Endothelial cell (in vitro differentiated cells): ENCODE measurements around the gene CRB2. TPM values are rescaled to one million over a fixed set of nuclear protein-coding genes. Genes with fewer than 3 reads are reported as not detected.

Source experiments
- DNase-seq: peaks from one replicate; pipeline ENCODE4 v3.0.0; 2021; ENCODE audit warnings: low spot score
- H3K27ac Mint-ChIP-seq: one replicate; pipeline ENCODE4 v1.8.0; 2021; ENCODE audit warnings: mixed read lengths, inconsistent platforms; ENCODE audit not compliant: unreplicated experiment
- H3K27me3 Mint-ChIP-seq: one replicate; pipeline ENCODE4 v1.8.0; 2021; ENCODE audit warnings: mild to moderate bottlenecking, moderate library complexity, mixed read lengths, inconsistent platforms; ENCODE audit not compliant: unreplicated experiment
- H3K36me3 Mint-ChIP-seq: one replicate; pipeline ENCODE4 v1.8.0; 2021; ENCODE audit warnings: mild to moderate bottlenecking, low read depth, mixed read lengths, inconsistent platforms; ENCODE audit not compliant: unreplicated experiment
- H3K4me1 Mint-ChIP-seq: one replicate; pipeline ENCODE4 v1.8.0; 2021; ENCODE audit warnings: mild to moderate bottlenecking, mixed read lengths, inconsistent platforms; ENCODE audit not compliant: unreplicated experiment
- H3K4me3 Mint-ChIP-seq: one replicate; pipeline ENCODE4 v1.8.0; 2021; ENCODE audit warnings: mild to moderate bottlenecking, mixed read lengths, inconsistent platforms; ENCODE audit not compliant: unreplicated experiment
- H3K9me3 Mint-ChIP-seq: one replicate; pipeline ENCODE4 v1.8.0; 2021; ENCODE audit warnings: mixed read lengths, inconsistent platforms; ENCODE audit not compliant: unreplicated experiment
- CTCF ChIP-seq: fragments of 200-600 bp; sonication (generic); IDR thresholded peaks from one replicate; pipeline ENCODE4 v1.5.0; 2021; ENCODE audit warnings: antibody characterized with exemption; ENCODE audit not compliant: unreplicated experiment
- total RNA-seq: library from RNA; stranded (reverse); fragmentation: NEBNext Ultra II Directional; extraction: Animal tissue kit (Norgen Biotek cat#: 25700); gene quantifications from one replicate; pipeline ENCODE4 v1.2.1, GENCODE V29; 2021; ENCODE audit not compliant: unreplicated experiment

Gene CRB2
- total RNA-seq, 1 donor from 2014 or later: 0.18 TPM

DNA sequence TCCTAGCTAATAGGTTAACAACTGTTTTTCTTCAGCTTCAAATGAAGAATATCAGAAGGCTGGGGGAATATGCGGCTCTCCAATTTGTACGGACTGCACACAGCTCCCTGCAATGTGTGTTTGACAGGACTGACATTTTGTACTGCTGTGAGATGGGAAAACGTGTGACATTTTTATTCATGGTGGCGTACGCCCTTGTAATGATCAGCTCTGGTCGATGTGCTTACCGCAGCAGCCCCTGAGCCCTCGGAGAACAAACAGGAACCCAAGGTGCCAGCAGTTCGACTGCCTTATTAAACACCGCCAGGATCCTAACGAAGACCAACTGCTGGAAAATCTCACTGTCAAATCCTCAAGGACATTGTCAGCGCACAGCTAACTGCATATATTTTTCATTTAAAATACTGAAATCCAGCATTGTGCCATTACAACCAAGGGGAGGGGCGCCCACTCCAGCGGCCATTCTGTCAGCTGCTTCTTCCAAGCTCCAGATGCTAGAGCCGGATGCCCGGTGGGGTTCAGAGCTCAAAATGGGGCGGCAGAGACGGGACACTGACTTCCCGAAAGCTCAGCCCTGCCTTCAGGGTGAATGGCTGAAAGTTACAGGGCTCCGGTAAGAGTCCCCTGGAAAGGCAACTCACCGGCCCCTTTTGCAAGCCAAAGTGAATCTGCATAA, 66.8 kb downstream of the CRB2 start:
- Mint-ChIP-seq H3K4me3 (no peak overlapping the region), H3K4me1 (peaks cover 5% of the 10 kb centered on the region), H3K36me3 (peaks cover 14% of the 10 kb centered on the region), H3K9me3 (no peaks in the 10 kb centered on the region), H3K27me3 (peaks cover 13% of the 10 kb centered on the region), H3K27ac (no peak overlapping the region)
- no peak for DNase-seq
- TF ChIP-seq CTCF: no peak

DNA sequence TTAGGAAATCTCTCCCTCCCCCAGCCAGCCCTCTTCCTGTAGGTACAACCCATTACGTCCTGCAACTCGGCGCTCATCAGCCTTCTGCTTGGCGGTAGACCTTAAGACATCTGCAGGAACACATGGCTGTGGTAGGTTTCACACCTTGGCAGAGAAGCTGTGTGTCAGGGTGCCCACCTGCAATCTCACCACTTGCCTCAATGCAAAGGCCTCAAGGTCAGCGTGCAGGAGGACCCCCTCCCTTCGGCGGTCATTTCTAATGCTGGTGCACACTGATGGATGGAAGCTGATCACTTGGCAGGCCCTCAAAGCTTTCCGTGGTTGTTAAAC, 67.3 kb downstream of the CRB2 start:
- TF ChIP-seq CTCF: no peak
- Mint-ChIP-seq H3K4me3 (no peak overlapping the region), H3K27ac (no peak overlapping the region), H3K36me3 (peaks cover 14% of the 10 kb centered on the region), H3K27me3 (peaks cover 15% of the 10 kb centered on the region), H3K9me3 (no peaks in the 10 kb centered on the region), H3K4me1 (peaks cover 5% of the 10 kb centered on the region)
- no peak for DNase-seq

DNA sequence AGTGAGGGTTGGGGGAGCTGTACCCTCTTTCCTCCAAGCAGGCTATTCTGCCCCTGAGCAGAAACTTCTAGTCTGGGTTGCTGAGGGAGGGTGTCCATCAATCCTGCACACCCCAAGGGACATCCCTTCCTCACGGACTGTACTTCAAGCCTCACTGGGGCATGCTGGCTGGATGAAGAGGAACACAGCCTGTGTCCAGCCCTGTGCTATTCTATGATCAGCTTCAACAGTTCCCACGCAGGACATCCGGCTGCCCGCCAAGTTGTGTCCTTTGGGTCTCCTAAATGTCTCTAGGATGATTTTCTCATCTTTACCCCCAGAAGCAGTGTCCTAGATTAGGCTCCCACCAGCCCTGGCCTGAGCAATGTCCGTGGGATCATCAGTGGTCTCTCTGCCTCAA, 68.1 kb downstream of the CRB2 start:
- peaks cover 13% of the 10 kb centered on the region for H3K27me3 Mint-ChIP-seq
- peaks cover 5% of the 10 kb centered on the region for H3K4me1 Mint-ChIP-seq
- DNase-seq: no peak
- H3K9me3 Mint-ChIP-seq: no peaks in the 10 kb centered on the region
- no peak overlapping the region for H3K27ac Mint-ChIP-seq
- TF ChIP-seq CTCF: no peak
- H3K36me3 Mint-ChIP-seq: peaks cover 14% of the 10 kb centered on the region
- H3K4me3 Mint-ChIP-seq: no peak overlapping the region

DNA sequence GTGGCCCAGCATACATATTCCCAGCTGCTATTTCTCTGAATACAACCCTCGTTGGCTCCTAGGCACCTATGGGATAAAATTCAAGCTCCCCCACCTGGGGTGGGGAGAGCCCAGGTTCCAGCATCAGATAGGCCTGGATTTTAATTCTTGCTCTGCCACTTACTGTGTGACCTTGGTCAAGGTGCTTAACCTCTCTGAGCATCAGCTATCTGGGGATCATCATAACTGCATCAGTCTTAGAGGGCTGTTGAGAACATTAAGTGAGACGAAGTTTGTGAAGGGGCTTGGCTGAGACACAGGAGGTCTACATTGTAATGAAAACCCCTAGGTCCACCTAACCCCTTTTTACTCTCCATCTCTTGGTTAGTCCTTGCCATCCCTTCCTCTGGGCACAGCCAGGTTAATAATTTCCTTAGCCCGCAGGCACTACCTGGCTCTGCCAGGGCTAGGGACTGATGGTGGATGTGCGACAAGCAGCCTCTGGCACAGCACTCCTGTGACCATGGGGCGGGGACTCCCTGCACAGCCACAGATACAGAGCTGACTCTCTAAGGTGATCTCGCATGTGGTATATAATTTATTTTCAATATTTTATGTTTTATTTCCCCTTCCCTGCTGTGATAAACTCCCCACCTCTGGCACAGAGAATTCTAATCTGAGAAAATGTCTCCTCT, 68.7 kb downstream of the CRB2 start:
- TF ChIP-seq CTCF: no peak
- Mint-ChIP-seq H3K27ac (no peak overlapping the region), H3K9me3 (no peaks in the 10 kb centered on the region), H3K27me3 (peaks cover 13% of the 10 kb centered on the region), H3K36me3 (peaks cover 14% of the 10 kb centered on the region), H3K4me1 (peaks cover 4% of the 10 kb centered on the region), H3K4me3 (no peak overlapping the region)
- DNase-seq: no peak

DNA sequence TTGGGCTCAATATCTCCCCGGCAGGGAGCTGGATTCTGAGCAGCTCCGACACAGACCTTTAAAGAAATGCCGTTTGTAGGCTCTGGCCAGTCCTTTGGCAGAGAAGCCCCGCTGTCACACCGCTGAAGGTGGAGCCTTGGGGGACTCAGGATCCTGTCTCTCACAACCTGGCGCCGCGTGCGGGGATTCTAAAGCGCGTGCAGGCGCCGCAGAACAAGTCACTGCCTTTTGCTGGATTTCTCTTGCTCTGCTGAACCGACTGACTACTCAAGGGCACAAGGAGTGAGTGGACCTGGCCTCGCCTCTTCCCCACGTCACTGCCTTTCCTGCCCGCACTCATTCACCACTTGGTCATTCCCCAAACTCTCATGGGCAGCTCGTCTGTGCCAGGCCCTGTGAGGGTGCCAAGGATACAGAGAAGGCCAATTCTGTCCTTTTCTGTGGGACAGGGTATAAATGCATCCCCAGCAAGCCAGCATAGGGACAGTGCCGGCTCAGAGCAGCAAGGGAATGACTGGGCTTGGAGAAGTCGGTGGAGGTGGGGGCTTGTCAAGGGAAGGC, 69.3 kb downstream of the CRB2 start:
- H3K27ac Mint-ChIP-seq: peak overlapping the region; percentile 18
- H3K9me3 Mint-ChIP-seq: no peaks in the 10 kb centered on the region
- no peak overlapping the region for H3K4me3 Mint-ChIP-seq
- H3K36me3 Mint-ChIP-seq: peaks cover 11% of the 10 kb centered on the region
- DNase-seq: no peak
- TF ChIP-seq CTCF: no peak
- H3K4me1 Mint-ChIP-seq: no peaks in the 10 kb centered on the region
- peaks cover 10% of the 10 kb centered on the region for H3K27me3 Mint-ChIP-seq
